ENCODE data around the gene NKIRAS2.

The NKIRAS2 gene

DNA sequence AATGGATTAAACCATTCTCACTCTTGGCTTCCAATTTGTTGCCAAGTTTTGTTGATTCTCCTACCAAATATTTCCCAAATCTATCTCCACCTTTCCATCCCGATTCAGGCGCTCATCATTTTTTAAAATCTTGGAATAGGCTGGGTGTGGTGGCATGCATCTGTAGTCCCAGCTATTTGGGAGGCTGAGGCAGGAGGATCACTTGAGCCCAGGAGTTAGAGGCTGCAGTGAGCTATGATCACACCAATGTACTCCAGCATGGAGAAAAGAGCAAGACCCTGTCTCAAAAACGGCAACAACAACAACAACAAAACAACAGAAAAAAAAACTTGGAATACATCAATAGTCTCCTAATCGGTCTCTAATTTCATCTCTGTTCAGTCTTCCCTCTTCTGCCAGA is 902 bp upstream of the NKIRAS2 start:
- TF ChIP-seq, protein P1, sequence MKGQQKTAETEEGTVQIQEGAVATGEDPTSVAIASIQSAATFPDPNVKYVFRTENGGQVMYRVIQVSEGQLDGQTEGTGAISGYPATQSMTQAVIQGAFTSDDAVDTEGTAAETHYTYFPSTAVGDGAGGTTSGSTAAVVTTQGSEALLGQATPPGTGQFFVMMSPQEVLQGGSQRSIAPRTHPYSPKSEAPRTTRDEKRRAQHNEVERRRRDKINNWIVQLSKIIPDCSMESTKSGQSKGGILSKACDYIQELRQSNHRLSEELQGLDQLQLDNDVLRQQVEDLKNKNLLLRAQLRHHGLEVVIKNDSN (IDR thresholded peaks at IDR 0.05), result no peak
- no peak for TF ChIP-seq RAD21 (IDR thresholded peaks at IDR 0.05; ENCODE audit: low read depth)
- no peak for TF ChIP-seq EP300 (IDR thresholded peaks at IDR 0.05; ENCODE audit: borderline replicate concordance)
- TF ChIP-seq FOXM1 (IDR thresholded peaks at IDR 0.05; ENCODE audit: borderline replicate concordance, low read depth), result no peak
- no peak for TF ChIP-seq TCF12 (IDR thresholded peaks at IDR 0.05; ENCODE audit: low read depth)
- no peak for TF ChIP-seq YY1 (IDR thresholded peaks at IDR 0.05; ENCODE audit: low read depth)
- no peak for TF ChIP-seq EGR1 (IDR thresholded peaks at IDR 0.05)
- no peak for TF ChIP-seq TAF1 (IDR thresholded peaks at IDR 0.05; ENCODE audit: low read depth)
- no peak for TF ChIP-seq CEBPB (IDR thresholded peaks at IDR 0.05)
- no peak for TF ChIP-seq CREB1 (IDR thresholded peaks at IDR 0.05; ENCODE audit: low read depth)

DNA sequence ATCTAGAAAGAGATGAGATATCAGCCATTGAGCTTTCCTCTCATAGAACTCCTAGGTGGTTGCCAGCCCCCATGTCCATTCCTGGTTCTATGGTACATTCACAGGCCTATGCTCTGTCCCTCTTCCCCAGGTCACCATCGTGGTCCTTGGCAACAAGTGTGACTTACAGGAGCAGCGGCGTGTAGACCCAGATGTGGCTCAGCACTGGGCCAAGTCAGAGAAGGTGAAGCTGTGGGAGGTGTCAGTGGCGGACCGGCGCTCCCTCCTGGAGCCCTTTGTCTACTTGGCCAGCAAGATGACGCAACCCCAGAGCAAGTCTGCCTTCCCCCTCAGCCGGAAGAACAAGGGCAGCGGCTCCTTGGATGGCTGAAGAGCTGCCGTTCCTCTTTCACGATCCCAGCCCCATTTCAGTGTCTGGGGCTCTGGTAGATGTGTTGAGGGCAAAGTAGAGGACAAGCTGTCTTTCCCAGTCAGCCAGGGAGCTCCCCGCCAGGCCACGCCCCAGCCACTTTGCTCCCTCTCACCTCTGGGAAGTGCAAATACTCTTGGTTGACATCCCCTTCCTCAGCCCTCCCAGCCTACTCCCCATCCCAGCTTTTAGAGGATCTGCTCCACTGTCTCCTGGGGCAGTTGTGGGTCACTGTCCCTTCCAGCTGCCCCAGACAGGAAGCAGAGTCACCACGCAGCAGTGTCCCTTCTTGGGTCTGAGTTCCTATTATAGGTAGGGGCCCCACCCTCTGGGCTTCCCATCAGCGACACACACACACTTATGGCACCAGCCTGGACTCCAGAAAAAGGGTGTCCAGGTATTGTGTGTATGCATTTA is 3.8 kb downstream of the NKIRAS2 start:
- TF ChIP-seq EP300 (IDR thresholded peaks at IDR 0.05; ENCODE audit: borderline replicate concordance) (peak; percentile 37; the same call in 1 of the 2 replicates), CREB1 (IDR thresholded peaks at IDR 0.05; ENCODE audit: low read depth) (no peak), CEBPB (IDR thresholded peaks at IDR 0.05) (peak; percentile 97), YY1 (IDR thresholded peaks at IDR 0.05; ENCODE audit: low read depth) (0 out of 2 replicates have a peak, but pooled peaks have one; percentile 22)
- TF ChIP-seq, protein P2, sequence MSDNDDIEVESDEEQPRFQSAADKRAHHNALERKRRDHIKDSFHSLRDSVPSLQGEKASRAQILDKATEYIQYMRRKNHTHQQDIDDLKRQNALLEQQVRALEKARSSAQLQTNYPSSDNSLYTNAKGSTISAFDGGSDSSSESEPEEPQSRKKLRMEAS (IDR thresholded peaks at IDR 0.05), result peak; percentile 41; the same call in 1 of the 2 replicates

DNA sequence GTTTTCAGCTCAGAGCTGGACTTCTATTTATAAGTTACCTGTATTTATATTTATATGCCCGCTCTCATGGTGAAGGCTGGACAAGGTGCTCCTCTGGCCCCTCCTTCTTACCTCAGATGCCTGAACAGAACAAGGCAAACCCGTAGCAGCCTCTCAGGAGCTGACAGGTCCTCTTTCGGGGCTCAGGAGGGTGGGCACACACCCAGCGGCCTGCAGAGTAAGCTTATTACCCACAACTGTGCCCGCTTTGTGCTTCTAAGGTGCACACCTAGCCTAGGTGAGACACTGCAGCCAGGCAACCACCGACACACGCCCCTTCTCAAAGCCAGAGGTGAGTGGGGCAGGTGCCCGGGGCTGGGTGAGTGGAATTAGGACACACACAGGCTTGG is 5.3 kb downstream of the NKIRAS2 start:
- TF ChIP-seq EGR1 (IDR thresholded peaks at IDR 0.05), result no peak
- no peak for TF ChIP-seq NFIC (IDR thresholded peaks at IDR 0.05)
- no peak for TF ChIP-seq TAF1 (IDR thresholded peaks at IDR 0.05; ENCODE audit: low read depth)
- TF ChIP-seq, protein P3, sequence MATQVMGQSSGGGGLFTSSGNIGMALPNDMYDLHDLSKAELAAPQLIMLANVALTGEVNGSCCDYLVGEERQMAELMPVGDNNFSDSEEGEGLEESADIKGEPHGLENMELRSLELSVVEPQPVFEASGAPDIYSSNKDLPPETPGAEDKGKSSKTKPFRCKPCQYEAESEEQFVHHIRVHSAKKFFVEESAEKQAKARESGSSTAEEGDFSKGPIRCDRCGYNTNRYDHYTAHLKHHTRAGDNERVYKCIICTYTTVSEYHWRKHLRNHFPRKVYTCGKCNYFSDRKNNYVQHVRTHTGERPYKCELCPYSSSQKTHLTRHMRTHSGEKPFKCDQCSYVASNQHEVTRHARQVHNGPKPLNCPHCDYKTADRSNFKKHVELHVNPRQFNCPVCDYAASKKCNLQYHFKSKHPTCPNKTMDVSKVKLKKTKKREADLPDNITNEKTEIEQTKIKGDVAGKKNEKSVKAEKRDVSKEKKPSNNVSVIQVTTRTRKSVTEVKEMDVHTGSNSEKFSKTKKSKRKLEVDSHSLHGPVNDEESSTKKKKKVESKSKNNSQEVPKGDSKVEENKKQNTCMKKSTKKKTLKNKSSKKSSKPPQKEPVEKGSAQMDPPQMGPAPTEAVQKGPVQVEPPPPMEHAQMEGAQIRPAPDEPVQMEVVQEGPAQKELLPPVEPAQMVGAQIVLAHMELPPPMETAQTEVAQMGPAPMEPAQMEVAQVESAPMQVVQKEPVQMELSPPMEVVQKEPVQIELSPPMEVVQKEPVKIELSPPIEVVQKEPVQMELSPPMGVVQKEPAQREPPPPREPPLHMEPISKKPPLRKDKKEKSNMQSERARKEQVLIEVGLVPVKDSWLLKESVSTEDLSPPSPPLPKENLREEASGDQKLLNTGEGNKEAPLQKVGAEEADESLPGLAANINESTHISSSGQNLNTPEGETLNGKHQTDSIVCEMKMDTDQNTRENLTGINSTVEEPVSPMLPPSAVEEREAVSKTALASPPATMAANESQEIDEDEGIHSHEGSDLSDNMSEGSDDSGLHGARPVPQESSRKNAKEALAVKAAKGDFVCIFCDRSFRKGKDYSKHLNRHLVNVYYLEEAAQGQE (IDR thresholded peaks at IDR 0.05; ENCODE audit: low read depth), result no peak
- no peak for TF ChIP-seq ZBTB7A (IDR thresholded peaks at IDR 0.05; ENCODE audit: low read depth)
- TF ChIP-seq TCF12 (IDR thresholded peaks at IDR 0.05; ENCODE audit: low read depth), result no peak
- TF ChIP-seq, protein P1 (IDR thresholded peaks at IDR 0.05), result no peak
- TF ChIP-seq CREB1 (IDR thresholded peaks at IDR 0.05; ENCODE audit: low read depth), result no peak
- TF ChIP-seq, protein P2 (IDR thresholded peaks at IDR 0.05), result no peak
- TF ChIP-seq RAD21 (IDR thresholded peaks at IDR 0.05; ENCODE audit: low read depth), result no peak
- TF ChIP-seq EP300 (IDR thresholded peaks at IDR 0.05; ENCODE audit: borderline replicate concordance), result no peak
- no peak for TF ChIP-seq CEBPB (IDR thresholded peaks at IDR 0.05)
- no peak for TF ChIP-seq TEAD4 (IDR thresholded peaks at IDR 0.05)
- TF ChIP-seq FOXM1 (IDR thresholded peaks at IDR 0.05; ENCODE audit: borderline replicate concordance, low read depth), result no peak
- TF ChIP-seq YY1 (IDR thresholded peaks at IDR 0.05; ENCODE audit: low read depth), result no peak

DNA sequence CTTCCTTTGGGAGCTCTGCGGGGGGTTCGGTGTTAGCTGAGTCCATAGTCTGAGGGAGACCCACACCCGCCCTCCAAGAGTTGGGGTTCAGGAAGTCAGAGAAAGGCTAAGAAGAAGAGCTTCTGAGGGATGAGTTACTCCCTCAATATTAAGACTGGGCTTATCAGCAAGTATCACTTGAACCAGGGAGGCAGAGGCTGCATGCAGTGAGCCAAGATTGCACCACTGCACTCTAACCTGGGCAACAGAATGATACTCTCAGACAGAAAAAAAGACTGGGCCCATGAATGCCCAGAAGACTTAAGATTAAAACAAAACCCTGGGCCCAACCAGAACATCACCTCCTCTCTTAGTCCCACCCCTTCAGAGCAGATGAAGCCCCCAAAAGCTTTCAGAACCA is 6.0 kb downstream of the NKIRAS2 start:
- TF ChIP-seq CEBPB (IDR thresholded peaks at IDR 0.05), result no peak
- no peak for TF ChIP-seq ZBTB7A (IDR thresholded peaks at IDR 0.05; ENCODE audit: low read depth)
- TF ChIP-seq NFIC (IDR thresholded peaks at IDR 0.05), result no peak
- TF ChIP-seq TCF12 (IDR thresholded peaks at IDR 0.05; ENCODE audit: low read depth), result no peak
- TF ChIP-seq EGR1 (IDR thresholded peaks at IDR 0.05), result no peak
- TF ChIP-seq FOXM1 (IDR thresholded peaks at IDR 0.05; ENCODE audit: borderline replicate concordance, low read depth), result no peak
- TF ChIP-seq EP300 (IDR thresholded peaks at IDR 0.05; ENCODE audit: borderline replicate concordance), result no peak
- no peak for TF ChIP-seq RAD21 (IDR thresholded peaks at IDR 0.05; ENCODE audit: low read depth)
- TF ChIP-seq CREB1 (IDR thresholded peaks at IDR 0.05; ENCODE audit: low read depth), result no peak
- no peak for TF ChIP-seq TEAD4 (IDR thresholded peaks at IDR 0.05)
- no peak for TF ChIP-seq TAF1 (IDR thresholded peaks at IDR 0.05; ENCODE audit: low read depth)
- TF ChIP-seq, protein P1 (IDR thresholded peaks at IDR 0.05), result no peak
- TF ChIP-seq, protein P2 (IDR thresholded peaks at IDR 0.05), result no peak
- TF ChIP-seq, protein P3 (IDR thresholded peaks at IDR 0.05; ENCODE audit: low read depth), result no peak
- TF ChIP-seq YY1 (IDR thresholded peaks at IDR 0.05; ENCODE audit: low read depth), result no peak

Data from Ishikawa (cell line).